CMK (cell line): ENCODE measurements around the gene MICAL2.

Experiments used
- DNase-seq: peaks from one replicate; pipeline ENCODE4 v3.0.0-alpha.2; 2010; ENCODE audit warnings: low read depth

Gene MICAL2

GRCh38 chr11:12117200-12117599, 6.8 kb downstream of the MICAL2 start:
- DNase-seq: no peak

- DNase-seq: no peak
These were observed 7.2 kb downstream of the MICAL2 start for GRCh38 chr11:12117611-12118010.

DNA sequence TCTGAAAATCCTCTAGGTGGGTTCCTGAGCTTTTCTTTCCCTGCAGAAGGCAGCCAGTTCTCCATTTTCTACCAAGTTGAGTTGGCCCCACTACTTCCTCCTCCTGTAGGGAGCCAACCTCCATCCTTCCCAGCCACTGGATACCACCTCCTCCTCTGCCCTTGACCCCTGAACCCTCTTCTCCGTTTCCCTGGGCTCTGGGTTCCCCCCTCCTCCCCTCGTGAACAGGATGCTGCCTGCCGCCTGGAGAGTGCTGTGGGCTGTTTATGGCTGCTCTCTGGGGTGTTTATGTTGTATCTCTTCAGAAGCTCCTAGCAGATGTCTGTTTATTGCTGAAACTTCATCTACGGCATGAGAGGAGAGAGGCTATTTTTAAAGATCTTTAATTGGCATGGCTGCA, 8.6 kb downstream of the MICAL2 start:
- DNase-seq: no peak

DNA sequence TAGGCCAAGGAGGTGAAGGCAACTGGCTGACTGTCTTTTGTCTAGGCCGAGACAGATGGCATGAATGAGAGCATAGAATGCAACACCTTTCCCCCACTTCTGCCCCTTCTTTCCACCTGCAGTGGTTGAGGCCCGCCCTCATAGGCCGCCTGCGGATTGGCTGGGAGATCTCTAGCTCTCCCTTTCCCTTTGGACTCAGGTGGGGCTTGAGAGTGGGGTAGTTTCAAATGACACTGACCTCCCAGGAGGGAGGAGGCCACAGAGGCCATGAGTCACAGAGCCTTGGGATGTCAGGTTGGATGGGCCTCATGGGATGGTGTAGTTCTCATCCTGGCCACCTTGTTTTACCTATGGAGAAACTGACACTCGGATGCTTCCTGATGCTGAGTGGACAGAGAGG, 9.1 kb downstream of the MICAL2 start:
- no peak for DNase-seq

- DNase-seq: no peak
These were observed 9.9 kb downstream of the MICAL2 start for GRCh38 chr11:12120031-12121008.

DNA sequence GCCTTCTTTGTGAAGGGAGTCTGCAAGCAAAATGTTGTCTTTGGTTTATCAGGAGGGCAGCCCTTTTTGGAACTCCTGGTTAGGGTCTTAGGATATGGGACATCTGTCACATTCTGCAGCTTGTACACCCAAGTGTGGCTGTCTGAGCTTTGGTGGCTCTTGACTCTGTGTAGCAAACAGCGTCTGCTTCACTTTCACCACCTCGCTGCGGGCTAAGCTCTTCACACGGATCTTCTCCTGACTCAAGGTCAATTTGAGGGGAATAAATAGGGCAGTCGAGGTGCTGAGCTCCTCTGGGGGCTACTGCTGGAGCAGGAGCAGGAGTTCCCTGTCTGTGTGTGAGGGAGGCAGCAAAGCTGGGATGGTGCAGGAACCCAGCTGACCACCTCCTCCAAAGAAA, 10.6 kb downstream of the MICAL2 start:
- no peak for DNase-seq

- DNase-seq: no peak
These were observed 11.1 kb downstream of the MICAL2 start for GRCh38 chr11:12121517-12121916.

DNA sequence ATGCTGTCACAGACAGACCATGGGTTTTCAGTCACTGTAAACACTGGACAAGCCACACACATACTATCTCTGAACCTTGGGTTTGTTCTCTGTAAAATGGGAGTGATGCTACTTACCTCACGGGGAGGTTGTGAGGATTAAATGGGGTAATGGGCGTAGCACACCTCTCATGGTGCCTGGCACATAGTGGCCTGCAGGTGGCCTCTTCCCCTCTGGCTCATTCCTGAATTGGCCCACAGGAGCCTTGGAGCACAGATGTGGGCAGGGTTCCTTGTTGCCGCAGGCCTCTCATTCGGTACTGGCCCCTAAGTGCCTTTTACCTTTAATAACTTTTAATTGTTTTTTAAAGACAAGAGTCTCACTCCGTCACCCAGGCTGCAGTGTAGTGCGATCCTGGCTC, 11.7 kb downstream of the MICAL2 start:
- no peak for DNase-seq

GRCh38 chr11:12123273-12123672, 12.9 kb downstream of the MICAL2 start:
- DNase-seq: no peak

- DNase-seq: no peak
These were observed 13.4 kb downstream of the MICAL2 start for GRCh38 chr11:12123799-12124198.

GRCh38 chr11:12124306-12124705, 13.9 kb downstream of the MICAL2 start:
- DNase-seq: no peak

GRCh38 chr11:12125609-12126149, 15.3 kb downstream of the MICAL2 start:
- no peak for DNase-seq

- no peak for DNase-seq
These were observed 16.1 kb downstream of the MICAL2 start for GRCh38 chr11:12126344-12127019.

GRCh38 chr11:12127206-12127898, 17.0 kb downstream of the MICAL2 start:
- DNase-seq: no peak

GRCh38 chr11:12128301-12128751, 17.9 kb downstream of the MICAL2 start:
- DNase-seq: no peak

DNA sequence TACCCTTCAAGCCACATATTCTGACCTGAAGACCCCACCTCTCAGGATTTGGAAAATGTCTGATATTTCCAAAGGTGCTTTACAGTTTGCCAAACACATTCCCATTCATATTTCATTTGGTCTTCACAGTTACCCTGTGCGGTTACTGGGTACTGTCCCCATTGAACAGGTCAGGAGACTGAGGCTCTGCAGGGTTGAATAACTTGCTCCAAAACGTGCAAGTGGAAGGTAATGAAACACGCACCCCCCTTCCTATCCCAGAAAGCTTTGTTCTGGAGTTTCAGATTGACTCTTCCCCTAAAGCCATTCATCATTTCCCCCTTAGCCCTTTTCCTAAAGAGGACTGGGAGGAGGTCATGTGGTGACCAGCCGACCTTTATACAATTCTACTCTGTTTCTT, 18.8 kb downstream of the MICAL2 start:
- no peak for DNase-seq

- no peak for DNase-seq
These were observed 20.0 kb downstream of the MICAL2 start for GRCh38 chr11:12130180-12130980.

DNA sequence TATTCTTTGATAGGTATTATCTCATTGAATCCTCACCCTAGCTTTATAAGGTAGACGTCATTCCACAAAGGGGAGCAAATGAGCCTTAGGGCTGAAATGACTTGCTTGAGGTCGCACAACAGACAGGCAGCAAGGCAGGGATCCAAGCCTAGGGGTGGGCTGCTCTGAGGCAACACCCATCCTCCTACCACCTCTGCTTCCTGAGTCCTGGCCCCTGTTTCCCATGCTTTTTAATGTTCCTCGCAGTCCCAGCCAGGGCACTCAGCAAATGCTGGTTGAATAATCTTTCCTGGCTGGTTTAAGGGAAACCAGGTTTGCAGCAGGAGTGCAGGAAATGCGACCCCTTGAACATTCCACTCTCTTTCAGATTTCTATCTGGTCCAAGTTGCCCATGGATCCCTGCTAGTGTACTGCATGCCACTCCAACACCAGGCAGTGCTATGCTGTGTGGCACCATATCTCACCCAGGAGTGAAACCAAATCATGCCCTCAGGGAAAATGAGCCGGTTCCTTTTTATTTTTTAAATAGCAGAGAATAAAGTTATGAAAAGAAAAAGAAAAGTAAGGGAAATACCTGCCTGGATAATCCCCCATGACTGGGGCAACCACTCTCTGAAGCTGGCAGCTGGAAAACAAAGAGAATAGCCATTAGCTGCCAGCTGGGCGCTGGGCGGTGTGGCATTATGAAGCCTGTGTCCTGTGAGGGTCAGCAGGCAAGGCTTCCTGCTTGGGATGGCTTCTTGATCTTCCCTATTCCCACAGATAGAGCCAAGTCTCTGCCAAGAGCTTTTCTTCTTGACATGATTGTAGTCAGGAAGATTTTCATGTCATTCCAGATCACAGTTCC, 21.8 kb downstream of the MICAL2 start:
- no peak for DNase-seq

DNA sequence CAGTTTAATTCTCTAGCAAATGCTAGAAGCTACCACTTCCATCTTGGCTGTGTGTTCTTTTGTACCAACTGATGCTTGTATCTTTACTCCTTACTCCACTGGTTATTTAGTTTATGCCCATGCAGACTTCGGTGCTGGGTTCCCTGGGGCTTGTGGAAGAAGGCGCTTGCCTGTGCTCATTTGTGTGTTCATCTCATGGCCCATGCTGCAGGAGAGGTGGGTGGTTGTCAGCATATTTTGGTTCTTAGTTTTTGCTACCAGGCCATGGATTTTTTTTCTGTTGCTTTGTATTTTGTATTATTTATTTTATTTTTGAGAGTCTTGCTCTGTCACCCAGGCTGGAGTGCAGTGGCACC, 22.4 kb downstream of the MICAL2 start:
- DNase-seq: no peak

GRCh38 chr11:12133547-12134235, 23.3 kb downstream of the MICAL2 start:
- DNase-seq: no peak
